Dedifferentiated amniotic fluid mesenchymal stem cell (primary cell): ENCODE results near the gene CISH.

Experiments used
- DNase-seq: peaks from one replicate; pipeline ENCODE4 v3.0.0-alpha.2; 2016; ENCODE audit errors: extremely low spot score

CISH gene

GRCh38 chr3:50611464-50612233 is at the start of gene CISH:
CISH (minus strand) TSS chr3:50611774; CDS start chr3:50611650, 124 bp downstream.
- DNase-seq = peak; percentile 83

GRCh38 chr3:50660386-50660785 is 48.8 kb upstream of the CISH start:
- no peak for DNase-seq

GRCh38 chr3:50658831-50659230 is 47.3 kb upstream of the CISH start:
- no peak for DNase-seq

GRCh38 chr3:50658416-50658815 is 46.8 kb upstream of the CISH start:
- no peak for DNase-seq

GRCh38 chr3:50657816-50658215 is 46.2 kb upstream of the CISH start:
- DNase-seq = no peak

- no peak for DNase-seq
Observed at GRCh38 chr3:50657407-50657806, 45.8 kb upstream of the CISH start.

- no peak for DNase-seq
Observed at GRCh38 chr3:50656417-50657195, 45.0 kb upstream of the CISH start.

- DNase-seq = no peak
Observed at GRCh38 chr3:50655009-50655830, 43.6 kb upstream of the CISH start.

- DNase-seq = no peak
Observed at GRCh38 chr3:50653937-50654595, 42.5 kb upstream of the CISH start.

- DNase-seq = no peak
Observed at GRCh38 chr3:50652709-50653108, 41.1 kb upstream of the CISH start.

- no peak for DNase-seq
Observed at GRCh38 chr3:50651920-50652529, 40.5 kb upstream of the CISH start.

- DNase-seq = no peak
Observed at GRCh38 chr3:50651445-50651844, 39.9 kb upstream of the CISH start.

GRCh38 chr3:50650018-50650417 is 38.4 kb upstream of the CISH start:
- DNase-seq = no peak

- DNase-seq = no peak
Observed at GRCh38 chr3:50649451-50649931, 37.9 kb upstream of the CISH start.

- no peak for DNase-seq
Observed at GRCh38 chr3:50648944-50649343, 37.4 kb upstream of the CISH start.

GRCh38 chr3:50648313-50648712 is 36.7 kb upstream of the CISH start:
- DNase-seq = no peak

GRCh38 chr3:50645378-50645777 is 33.8 kb upstream of the CISH start:
- DNase-seq = no peak

GRCh38 chr3:50644561-50644960 is 33.0 kb upstream of the CISH start:
- no peak for DNase-seq

- DNase-seq = no peak
Observed at GRCh38 chr3:50642382-50642781, 30.8 kb upstream of the CISH start.

- peak; percentile 33 for DNase-seq
Observed at GRCh38 chr3:50639055-50639494, 27.5 kb upstream of the CISH start.

GRCh38 chr3:50637945-50638344 is 26.4 kb upstream of the CISH start:
- no peak for DNase-seq
